Duodenal mucosa (tissue), 2 donors: Measurements from ENCODE around the gene PSAP.

ENCODE experiments used
- H3K27ac ChIP-seq: one replicate; pipeline ENCODE4 v1.7.0; 2013; ENCODE audit warnings: low read depth, low read length
- H3K27me3 ChIP-seq, 2 donors: one replicate each; pipeline ENCODE4 v1.7.0; 2013; ENCODE audit warnings: low read length in 2 of 2, control low read depth in 1 of 2; ENCODE audit not compliant: insufficient read depth in 2 of 2, control insufficient read depth in 1 of 2
- H3K36me3 ChIP-seq, 2 donors: one replicate each; pipeline ENCODE4 v1.7.0; 2013; ENCODE audit warnings: low read length in 2 of 2, control low read depth in 1 of 2; ENCODE audit not compliant: insufficient read depth in 2 of 2, control insufficient read depth in 1 of 2
- H3K4me1 ChIP-seq, 2 donors: one replicate each; pipeline ENCODE4 v1.7.0; 2013; ENCODE audit warnings: low read length in 2 of 2, control low read depth in 1 of 2; ENCODE audit not compliant: insufficient read depth in 2 of 2, control insufficient read depth in 1 of 2
- H3K4me3 ChIP-seq, 2 donors: one replicate each; pipeline ENCODE4 v1.7.0; 2013; ENCODE audit warnings: low read length in 2 of 2, low read depth in 1 of 2
- H3K9ac ChIP-seq, 2 donors: one replicate each; pipeline ENCODE4 v1.7.0; 2013; ENCODE audit warnings: low read length in 2 of 2, low read depth in 1 of 2
- H3K9me3 ChIP-seq, 2 donors: one replicate each; pipeline ENCODE4 v1.7.0; 2013; ENCODE audit warnings: low read length in 2 of 2, control low read depth in 1 of 2; ENCODE audit not compliant: control insufficient read depth in 1 of 2

Gene PSAP

GRCh38 chr10:71799112-71799511 is 51.9 kb downstream of the PSAP start:
- no peak overlapping the region for H3K9ac ChIP-seq
- no peaks in the 10 kb centered on the region for H3K27me3 ChIP-seq
- no peak overlapping the region for H3K4me3 ChIP-seq
- H3K36me3 ChIP-seq = no peaks in the 10 kb centered on the region
- H3K9me3 ChIP-seq = no peaks in the 10 kb centered on the region
- H3K4me1 ChIP-seq = peaks cover 0 to 4% of the 10 kb centered on the region in 2 donors
- no peak overlapping the region for H3K27ac ChIP-seq

- no peak overlapping the region for H3K9ac ChIP-seq
- H3K27me3 ChIP-seq = no peaks in the 10 kb centered on the region
- no peak overlapping the region for H3K27ac ChIP-seq
- H3K36me3 ChIP-seq = no peaks in the 10 kb centered on the region
- H3K4me1 ChIP-seq = peaks cover 0 to 4% of the 10 kb centered on the region in 2 donors
- no peak overlapping the region for H3K4me3 ChIP-seq
- H3K9me3 ChIP-seq = no peaks in the 10 kb centered on the region
Measured at GRCh38 chr10:71798308-71798624, 52.8 kb downstream of the PSAP start.

GRCh38 chr10:71797533-71798307 is 53.3 kb downstream of the PSAP start:
- no peak overlapping the region for H3K9ac ChIP-seq
- H3K36me3 ChIP-seq = no peaks in the 10 kb centered on the region
- H3K4me3 ChIP-seq = no peak overlapping the region
- H3K27me3 ChIP-seq = no peaks in the 10 kb centered on the region
- H3K27ac ChIP-seq = no peak overlapping the region
- no peaks in the 10 kb centered on the region for H3K9me3 ChIP-seq
- H3K4me1 ChIP-seq = peaks cover 0 to 4% of the 10 kb centered on the region in 2 donors

- Histone ChIP-seq H3K36me3 (no peaks in the 10 kb centered on the region), H3K27ac (no peak overlapping the region), H3K4me1 (peaks cover 0 to 4% of the 10 kb centered on the region in 2 donors), H3K9ac (no peak overlapping the region), H3K27me3 (no peaks in the 10 kb centered on the region), H3K9me3 (no peaks in the 10 kb centered on the region), H3K4me3 (no peak overlapping the region)
Measured at GRCh38 chr10:71796749-71797405, 54.2 kb downstream of the PSAP start.

GRCh38 chr10:71795248-71795647 is 55.8 kb downstream of the PSAP start:
- H3K27ac ChIP-seq = no peak overlapping the region
- no peaks in the 10 kb centered on the region for H3K27me3 ChIP-seq
- H3K9me3 ChIP-seq = no peaks in the 10 kb centered on the region
- no peaks in the 10 kb centered on the region for H3K4me1 ChIP-seq
- H3K36me3 ChIP-seq = no peaks in the 10 kb centered on the region
- H3K4me3 ChIP-seq = no peak overlapping the region
- H3K9ac ChIP-seq = no peak overlapping the region

GRCh38 chr10:71790749-71791440 is 60.2 kb downstream of the PSAP start:
- no peaks in the 10 kb centered on the region for H3K27me3 ChIP-seq
- H3K36me3 ChIP-seq = no peaks in the 10 kb centered on the region
- no peak overlapping the region for H3K27ac ChIP-seq
- H3K4me1 ChIP-seq = no peaks in the 10 kb centered on the region
- no peak overlapping the region for H3K9ac ChIP-seq
- H3K9me3 ChIP-seq = no peaks in the 10 kb centered on the region
- no peak overlapping the region for H3K4me3 ChIP-seq

GRCh38 chr10:71789871-71790270 is 61.2 kb downstream of the PSAP start:
- no peak overlapping the region for H3K9ac ChIP-seq
- H3K9me3 ChIP-seq = no peaks in the 10 kb centered on the region
- no peaks in the 10 kb centered on the region for H3K36me3 ChIP-seq
- H3K27ac ChIP-seq = no peak overlapping the region
- H3K4me3 ChIP-seq = no peak overlapping the region
- no peaks in the 10 kb centered on the region for H3K27me3 ChIP-seq
- no peaks in the 10 kb centered on the region for H3K4me1 ChIP-seq

- no peaks in the 10 kb centered on the region for H3K4me1 ChIP-seq
- H3K27me3 ChIP-seq = no peaks in the 10 kb centered on the region
- no peaks in the 10 kb centered on the region for H3K36me3 ChIP-seq
- H3K27ac ChIP-seq = no peak overlapping the region
- no peak overlapping the region for H3K4me3 ChIP-seq
- H3K9ac ChIP-seq = no peak overlapping the region
- no peaks in the 10 kb centered on the region for H3K9me3 ChIP-seq
Measured at GRCh38 chr10:71788954-71789353, 62.1 kb downstream of the PSAP start.

GRCh38 chr10:71784679-71785272 is 66.3 kb downstream of the PSAP start:
- no peak overlapping the region for H3K4me3 ChIP-seq
- H3K36me3 ChIP-seq = no peaks in the 10 kb centered on the region
- peaks cover 0 to 10% of the 10 kb centered on the region in 2 donors for H3K4me1 ChIP-seq
- no peaks in the 10 kb centered on the region for H3K27me3 ChIP-seq
- H3K9me3 ChIP-seq = no peaks in the 10 kb centered on the region
- H3K9ac ChIP-seq = no peak overlapping the region
- no peak overlapping the region for H3K27ac ChIP-seq
